ENCODE measurements around the gene LONRF3. TPM values are rescaled to one million over a fixed set of nuclear protein-coding genes. Genes with fewer than 3 reads are reported as not detected.
"Not testable (repeated sequence)": the region's sequence is repeated elsewhere in the genome, so short reads cannot be mapped to it uniquely, and the experiment has no call there.

Gene LONRF3
- total RNA-seq, 2 experiments from 2014 or later: 0.35 to 0.40 TPM

DNA sequence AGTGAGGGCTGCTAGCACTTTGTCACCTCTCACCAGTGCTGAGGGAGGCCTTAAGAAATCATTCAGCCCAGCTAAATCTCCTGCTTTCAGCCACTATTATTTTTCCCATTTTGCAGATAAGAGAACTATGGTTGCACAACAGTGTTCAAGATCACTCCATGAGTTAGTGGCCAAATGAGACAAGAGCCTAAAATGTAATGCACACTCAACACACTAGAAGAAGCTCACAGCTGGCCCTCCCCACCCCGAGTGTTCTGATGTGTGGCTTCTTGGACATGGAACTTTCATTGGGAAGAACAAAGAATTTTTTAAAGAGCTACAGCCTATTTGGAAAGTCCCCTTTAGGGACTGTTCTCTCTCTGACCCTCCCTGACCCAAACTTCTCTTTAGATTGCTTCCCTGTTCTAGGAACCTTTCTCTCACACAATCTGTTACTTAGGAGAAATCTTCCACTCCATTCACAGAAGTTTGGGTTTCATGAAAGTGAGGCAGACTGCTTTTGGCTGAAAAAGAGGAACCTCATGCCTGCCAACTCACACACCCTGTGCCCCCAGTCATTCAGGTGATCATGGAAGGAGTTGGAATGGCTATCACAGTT is 54.4 kb downstream of the LONRF3 start:
- no peaks in the 10 kb centered on the region for H3K4me1 Mint-ChIP-seq
- ATAC-seq (no peak), DNase-seq (no peak)
- H3K4me3 Mint-ChIP-seq: no peak overlapping the region
- H3K27ac Mint-ChIP-seq: no peak overlapping the region
- CTCF ChIA-PET: no interaction called here
- no peaks in the 10 kb centered on the region for H3K9me3 Mint-ChIP-seq (ENCODE audit: low read depth)
- no peaks in the 10 kb centered on the region for H3K27me3 Mint-ChIP-seq
- H3K36me3 Mint-ChIP-seq: no peaks in the 10 kb centered on the region

DNA sequence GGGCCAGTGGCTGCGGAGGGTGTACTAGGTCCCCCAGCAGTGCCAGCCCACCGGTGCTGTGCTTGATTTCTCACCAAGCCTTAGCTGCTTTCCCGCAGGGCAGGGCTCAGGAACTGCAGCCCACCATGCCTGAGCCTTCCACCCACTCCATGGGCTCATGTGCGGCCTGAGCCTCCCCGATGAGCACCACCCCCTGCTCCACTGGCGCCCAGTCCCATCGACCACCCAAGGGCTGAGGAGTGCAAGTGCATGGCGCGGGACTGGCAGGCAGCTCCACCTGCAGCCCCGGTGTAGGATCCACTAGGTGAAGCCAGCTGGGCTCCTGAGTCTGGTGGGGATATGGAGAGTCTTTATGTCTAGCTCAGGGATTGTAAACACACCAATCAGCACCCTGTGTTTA is 55.2 kb downstream of the LONRF3 start:
- H3K27ac Mint-ChIP-seq; H3K4me1 Mint-ChIP-seq; H3K36me3 Mint-ChIP-seq; ATAC-seq; CTCF ChIA-PET; H3K4me3 Mint-ChIP-seq; H3K9me3 Mint-ChIP-seq (ENCODE audit: low read depth); DNase-seq; H3K27me3 Mint-ChIP-seq: not testable (repeated sequence)

DNA sequence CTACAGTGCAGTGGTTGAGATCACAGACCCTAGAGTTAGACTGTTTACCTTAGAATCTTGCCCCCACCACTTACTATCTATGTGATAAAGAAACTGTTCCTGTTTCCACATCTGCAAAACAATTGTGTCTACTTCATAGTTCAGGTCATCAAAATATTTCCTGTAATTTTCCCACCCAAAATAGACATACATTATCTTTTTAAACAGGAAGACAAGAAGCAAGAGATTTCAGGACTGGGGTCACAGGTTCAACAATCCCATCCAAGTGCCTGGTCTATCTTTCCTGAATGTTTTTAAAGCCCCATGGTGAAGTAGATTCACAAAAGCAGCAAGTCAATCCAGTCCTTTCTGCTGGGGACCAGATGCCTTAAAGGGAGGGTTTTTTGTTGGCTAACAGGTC is 56.6 kb downstream of the LONRF3 start:
- no peak for ATAC-seq
- no peaks in the 10 kb centered on the region for H3K9me3 Mint-ChIP-seq (ENCODE audit: low read depth)
- CTCF ChIA-PET: no interaction called here
- no peaks in the 10 kb centered on the region for H3K4me1 Mint-ChIP-seq
- H3K4me3 Mint-ChIP-seq: no peak overlapping the region
- H3K27ac Mint-ChIP-seq: no peak overlapping the region
- H3K27me3 Mint-ChIP-seq: no peaks in the 10 kb centered on the region
- no peaks in the 10 kb centered on the region for H3K36me3 Mint-ChIP-seq
- no peak for DNase-seq

DNA sequence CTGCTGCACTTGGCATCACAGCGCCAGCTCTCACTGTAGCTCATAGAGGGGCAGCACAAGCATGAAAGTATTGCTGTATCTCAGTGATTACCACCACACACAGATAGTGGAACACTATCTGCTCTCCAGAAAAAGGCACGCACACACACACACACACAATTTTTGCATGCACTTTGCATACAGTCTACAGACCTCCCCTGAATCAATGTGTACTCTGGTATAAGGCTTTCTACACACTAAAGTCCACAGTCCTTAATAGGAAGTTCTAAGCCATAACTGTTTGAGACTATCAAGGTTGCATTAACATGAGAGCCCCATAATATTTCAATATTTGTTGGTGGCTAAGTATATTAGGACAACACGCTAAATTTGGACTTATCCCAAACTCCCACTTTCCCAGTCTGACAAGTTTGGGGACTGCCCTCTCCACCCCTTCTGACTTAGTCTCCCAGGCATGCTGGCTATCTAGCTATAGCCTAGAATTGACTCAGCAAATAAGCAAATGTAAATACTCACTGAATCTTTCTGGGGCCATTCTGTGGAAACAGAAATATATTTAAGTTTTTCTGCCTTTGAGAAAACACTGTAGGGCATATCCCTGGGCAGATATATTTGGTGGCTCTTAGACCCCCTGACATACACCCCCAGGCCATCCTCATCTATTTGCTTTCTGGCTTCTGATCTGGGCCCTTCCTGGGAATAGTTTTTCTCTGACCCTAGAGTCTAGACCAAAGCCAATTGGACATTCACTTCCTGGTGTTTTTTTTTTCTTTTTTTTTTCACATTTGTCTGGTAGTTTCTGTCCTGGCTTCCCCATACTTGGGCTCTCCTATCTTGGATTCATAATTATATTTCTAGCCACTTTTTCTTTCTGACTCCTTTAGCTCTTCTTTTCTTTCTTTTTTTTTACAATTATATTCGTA is 62.0 kb downstream of the LONRF3 start:
- Mint-ChIP-seq H3K36me3 (no peaks in the 10 kb centered on the region), H3K4me1 (no peaks in the 10 kb centered on the region), H3K9me3 (ENCODE audit: low read depth) (no peaks in the 10 kb centered on the region), H3K4me3 (no peak overlapping the region), H3K27me3 (no peaks in the 10 kb centered on the region), H3K27ac (no peak overlapping the region)
- CTCF ChIA-PET: no interaction called here
- no peak for DNase-seq
- no peak for ATAC-seq

DNA sequence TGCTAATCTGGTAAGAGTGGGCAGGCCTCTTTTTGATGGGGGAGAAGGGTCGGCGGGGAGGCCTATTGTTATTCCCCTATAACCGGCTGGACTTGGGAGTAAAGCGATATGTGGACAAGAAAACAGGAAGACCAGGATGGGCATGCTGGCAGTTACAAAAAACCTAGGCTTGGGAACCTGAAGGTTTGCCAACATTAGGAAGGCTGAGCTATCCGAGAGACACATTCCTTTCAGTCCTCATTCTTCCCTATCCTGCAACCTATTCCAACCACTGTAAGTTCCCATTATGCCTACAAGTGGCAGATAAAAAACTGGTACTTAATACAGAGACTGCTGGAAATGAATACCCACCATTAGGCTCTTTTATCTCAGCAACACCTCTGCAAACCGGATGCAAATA is 66.0 kb downstream of the LONRF3 start:
- ATAC-seq: no peak
- no peaks in the 10 kb centered on the region for H3K27me3 Mint-ChIP-seq
- no peak for DNase-seq
- H3K4me3 Mint-ChIP-seq: no peak overlapping the region
- H3K27ac Mint-ChIP-seq: no peak overlapping the region
- no peaks in the 10 kb centered on the region for H3K9me3 Mint-ChIP-seq (ENCODE audit: low read depth)
- H3K4me1 Mint-ChIP-seq: no peaks in the 10 kb centered on the region
- CTCF ChIA-PET: no interaction called here
- H3K36me3 Mint-ChIP-seq: no peaks in the 10 kb centered on the region

DNA sequence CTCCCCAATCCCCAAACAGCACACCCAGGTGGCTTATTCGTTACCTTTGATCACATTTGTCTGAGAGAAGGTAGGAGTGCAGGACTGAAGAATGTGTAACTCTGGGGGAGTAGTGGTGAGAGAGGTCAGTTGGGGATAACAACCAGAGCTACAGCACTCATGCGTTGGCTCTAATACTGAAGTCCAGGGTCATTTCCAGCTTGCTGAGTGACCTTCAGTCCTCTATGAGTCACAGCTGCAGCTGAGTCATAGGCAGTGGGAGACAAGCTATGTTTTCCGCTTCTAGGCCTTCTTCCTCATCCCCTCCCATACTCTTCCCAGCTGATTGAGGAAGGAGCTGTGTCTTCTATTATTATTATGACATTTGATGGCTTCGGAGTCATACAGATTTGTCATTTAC is 66.8 kb downstream of the LONRF3 start:
- Mint-ChIP-seq H3K9me3 (ENCODE audit: low read depth) (no peaks in the 10 kb centered on the region), H3K27me3 (no peaks in the 10 kb centered on the region), H3K4me1 (no peaks in the 10 kb centered on the region), H3K36me3 (no peaks in the 10 kb centered on the region), H3K4me3 (no peak overlapping the region), H3K27ac (no peak overlapping the region)
- CTCF ChIA-PET: no interaction called here
- ATAC-seq (no peak), DNase-seq (no peak)

DNA sequence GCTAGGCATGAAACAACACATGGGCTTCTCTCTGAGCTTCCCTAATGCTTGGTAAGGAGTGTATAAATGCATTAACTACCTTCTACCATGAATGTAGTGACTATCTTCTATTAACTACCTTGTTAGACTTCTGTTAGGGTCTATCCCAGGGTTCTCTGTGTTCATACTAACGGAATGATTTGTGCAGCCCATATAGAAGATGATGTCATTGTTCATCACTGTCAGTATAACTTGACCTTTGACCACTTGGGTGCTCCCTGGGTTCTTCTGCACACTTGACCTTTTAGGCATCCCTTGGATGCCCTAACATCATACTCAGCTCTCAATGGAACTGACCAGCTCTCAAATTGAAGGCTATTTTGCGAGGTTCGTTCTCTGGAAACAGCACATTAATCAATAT is 67.6 kb downstream of the LONRF3 start:
- Mint-ChIP-seq H3K4me1 (no peaks in the 10 kb centered on the region), H3K27me3 (peaks cover under 1% of the 10 kb centered on the region), H3K27ac (no peak overlapping the region), H3K9me3 (ENCODE audit: low read depth) (no peaks in the 10 kb centered on the region), H3K4me3 (no peak overlapping the region), H3K36me3 (no peaks in the 10 kb centered on the region)
- CTCF ChIA-PET: no interaction called here
- DNase-seq: no peak
- no peak for ATAC-seq

DNA sequence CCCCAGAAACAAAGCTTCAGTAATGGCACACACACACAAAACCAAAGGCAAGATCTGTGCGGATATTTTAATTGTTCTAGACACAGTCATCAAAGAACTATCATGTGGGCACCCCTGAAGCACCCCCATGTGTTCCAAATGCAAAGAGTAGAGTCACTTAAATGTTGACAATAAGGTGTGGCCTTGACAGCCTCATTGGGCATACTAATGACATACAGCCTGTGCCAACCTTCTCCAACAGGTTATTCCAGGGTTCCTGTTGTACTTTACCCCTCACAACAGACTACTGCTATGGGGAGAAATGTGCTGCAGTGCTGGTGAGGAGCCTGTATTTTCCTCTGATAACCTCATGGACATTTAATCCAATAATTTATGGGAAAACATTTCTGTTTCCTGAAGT is 68.6 kb downstream of the LONRF3 start:
- Mint-ChIP-seq H3K27ac (no peak overlapping the region), H3K9me3 (ENCODE audit: low read depth) (no peaks in the 10 kb centered on the region), H3K36me3 (no peaks in the 10 kb centered on the region), H3K4me1 (no peaks in the 10 kb centered on the region), H3K4me3 (no peak overlapping the region), H3K27me3 (peaks cover 2% of the 10 kb centered on the region)
- CTCF ChIA-PET: no interaction called here
- ATAC-seq (no peak), DNase-seq (no peak)

DNA sequence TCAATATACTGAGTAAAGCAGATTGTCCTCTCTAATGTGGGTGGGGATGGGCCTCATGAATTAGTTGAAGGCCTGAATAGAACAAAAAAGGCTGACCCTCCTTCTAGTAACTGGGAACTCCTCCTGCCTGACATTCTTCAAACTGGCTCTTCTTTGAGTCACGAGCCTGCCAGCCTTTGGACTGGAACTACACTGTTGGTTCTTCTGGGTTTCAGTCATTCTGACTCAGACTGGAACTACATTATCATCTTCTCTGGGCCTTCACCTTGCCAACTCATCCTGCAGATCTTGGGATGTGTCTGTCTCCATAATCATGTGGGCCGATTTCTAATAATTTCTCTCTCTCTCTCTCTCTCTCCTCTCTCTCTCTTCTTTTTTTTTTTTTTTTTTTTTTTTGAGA is 71.5 kb downstream of the LONRF3 start:
- no peak for DNase-seq
- ATAC-seq: no peak
- Mint-ChIP-seq H3K27me3 (peaks cover 5% of the 10 kb centered on the region), H3K4me3 (no peak overlapping the region), H3K27ac (no peak overlapping the region), H3K4me1 (no peaks in the 10 kb centered on the region), H3K36me3 (no peaks in the 10 kb centered on the region), H3K9me3 (ENCODE audit: low read depth) (no peaks in the 10 kb centered on the region)
- CTCF ChIA-PET: no interaction called here

DNA sequence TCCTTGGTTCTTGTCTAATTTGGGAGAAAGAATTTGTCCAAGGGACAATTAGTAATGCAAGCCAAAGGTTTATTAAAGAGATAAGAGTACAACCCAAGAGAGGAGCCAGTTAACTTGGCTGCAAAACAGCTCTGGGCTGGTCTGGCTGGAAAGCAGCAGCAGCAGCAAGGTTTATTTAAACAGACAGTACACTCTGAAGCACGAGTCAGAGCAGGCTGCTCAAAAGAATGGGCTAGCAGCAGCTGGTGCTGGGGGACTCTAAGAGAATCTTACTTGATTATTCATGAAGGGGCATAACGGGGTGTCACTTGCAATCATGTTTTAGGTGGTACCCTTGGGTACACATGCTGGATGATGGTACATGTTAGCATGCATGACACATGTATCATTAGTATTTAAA is 81.3 kb downstream of the LONRF3 start:
- Mint-ChIP-seq H3K27ac (no peak overlapping the region), H3K27me3 (peaks cover 1% of the 10 kb centered on the region), H3K36me3 (no peaks in the 10 kb centered on the region), H3K4me3 (no peak overlapping the region), H3K4me1 (no peaks in the 10 kb centered on the region), H3K9me3 (ENCODE audit: low read depth) (no peaks in the 10 kb centered on the region)
- DNase-seq: no peak
- CTCF ChIA-PET: no interaction called here
- ATAC-seq: no peak

DNA sequence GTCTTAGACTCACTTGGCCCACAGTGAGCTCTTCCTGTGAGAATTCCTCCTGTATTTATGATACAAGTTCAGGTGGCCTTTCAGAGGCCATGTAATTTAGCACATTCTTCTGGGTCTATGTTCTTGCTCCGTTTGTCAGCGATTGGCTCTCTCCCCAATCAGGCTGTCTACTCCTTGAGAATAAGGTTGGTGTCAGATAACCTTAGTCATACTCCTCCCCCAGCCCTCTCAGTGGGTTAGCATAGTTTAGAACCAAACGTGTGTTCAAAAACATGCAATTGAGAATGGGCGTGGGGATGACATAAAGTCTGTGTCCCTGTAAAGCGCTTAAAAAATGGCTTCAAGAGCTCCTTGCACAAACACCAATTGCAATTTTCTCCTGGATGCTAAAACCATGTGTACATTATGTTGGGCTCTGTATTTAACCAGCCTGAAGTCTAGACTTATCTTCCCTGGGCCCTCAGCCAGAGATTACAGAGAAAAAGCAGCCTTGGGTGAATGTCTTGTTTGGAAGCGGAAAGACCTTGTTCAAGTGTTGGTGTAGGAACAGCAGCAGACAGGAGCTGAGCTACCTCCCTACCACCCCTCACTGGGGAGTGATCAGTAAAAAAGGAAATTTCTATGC is 88.4 kb downstream of the LONRF3 start:
- CTCF ChIA-PET: no interaction called here
- no peak overlapping the region for H3K4me3 Mint-ChIP-seq
- ATAC-seq (no peak), DNase-seq (no peak)
- no peaks in the 10 kb centered on the region for H3K36me3 Mint-ChIP-seq
- H3K9me3 Mint-ChIP-seq (ENCODE audit: low read depth): no peaks in the 10 kb centered on the region
- H3K4me1 Mint-ChIP-seq: no peaks in the 10 kb centered on the region
- no peak overlapping the region for H3K27ac Mint-ChIP-seq
- peaks cover 6% of the 10 kb centered on the region for H3K27me3 Mint-ChIP-seq

DNA sequence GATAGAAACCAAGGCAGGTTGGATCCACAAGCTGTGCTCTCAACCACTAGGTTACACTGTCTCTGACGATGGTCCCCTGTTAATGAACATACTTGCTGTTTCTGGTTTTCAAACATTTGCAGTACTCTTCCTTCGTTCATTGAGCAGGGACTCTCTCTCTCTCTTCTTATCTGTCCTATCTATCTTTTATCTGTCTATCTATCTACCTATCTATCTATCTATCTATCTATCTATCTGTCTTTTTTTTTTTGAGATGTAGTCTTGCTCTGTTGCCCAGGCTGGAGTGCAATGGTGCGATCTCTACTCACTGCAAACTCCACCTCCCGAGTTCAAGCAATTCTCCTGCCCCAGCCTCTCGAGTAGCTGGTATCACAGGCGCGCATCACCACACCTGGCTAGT is 89.0 kb downstream of the LONRF3 start:
- no peak overlapping the region for H3K4me3 Mint-ChIP-seq
- no peaks in the 10 kb centered on the region for H3K36me3 Mint-ChIP-seq
- no peaks in the 10 kb centered on the region for H3K4me1 Mint-ChIP-seq
- no peak overlapping the region for H3K27ac Mint-ChIP-seq
- H3K9me3 Mint-ChIP-seq (ENCODE audit: low read depth): no peaks in the 10 kb centered on the region
- peaks cover 6% of the 10 kb centered on the region for H3K27me3 Mint-ChIP-seq
- ATAC-seq (no peak), DNase-seq (no peak)
- CTCF ChIA-PET: no interaction called here

DNA sequence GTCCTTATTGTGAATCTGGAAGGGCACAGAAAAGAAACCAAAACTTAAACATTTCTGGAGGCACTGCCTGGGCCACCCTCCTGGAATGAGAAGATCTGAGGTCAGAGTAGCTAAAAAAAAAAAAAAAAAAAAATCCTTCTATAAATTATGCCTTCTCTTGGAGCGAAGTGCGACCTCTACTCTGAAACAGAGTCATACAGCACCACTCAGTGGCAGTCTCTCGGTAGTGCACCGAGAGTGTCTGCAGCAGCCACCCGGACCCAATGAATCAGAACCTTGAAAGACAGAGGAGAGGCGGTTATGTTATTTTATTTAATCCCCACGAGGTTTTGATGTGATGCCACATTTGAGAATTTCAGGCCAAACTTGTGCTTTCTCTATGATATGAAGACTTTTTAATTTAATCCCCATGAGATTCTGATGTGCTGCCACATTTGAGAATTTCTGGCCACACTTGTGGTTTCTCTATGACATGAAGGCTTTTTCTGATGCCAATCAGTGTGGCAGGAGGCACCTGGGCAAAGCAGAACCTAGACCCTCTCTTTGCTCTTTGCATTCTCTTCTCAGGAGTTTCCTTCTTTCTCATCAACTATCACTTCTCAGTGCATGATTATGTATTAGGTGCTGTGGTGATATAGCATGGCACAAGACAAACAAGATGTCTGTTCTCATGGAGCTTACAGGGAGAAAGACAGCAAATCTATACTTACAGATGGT is 92.8 kb downstream of the LONRF3 start:
- CTCF ChIA-PET: interaction anchor here (0.6 to 1.5 kb wide), 4 partner anchors 13 to 865 kb away, joined by 3 to 9 read pairs (median 3); no protein-coding TSS in a partner anchor
- peak; percentile 44 for DNase-seq

More for the DNA sequence above, 92.8 kb downstream of the LONRF3 start:
- H3K4me1 Mint-ChIP-seq: no peaks in the 10 kb centered on the region
- H3K4me3 Mint-ChIP-seq: no peak overlapping the region
- ATAC-seq: no peak
- peaks cover 6% of the 10 kb centered on the region for H3K27me3 Mint-ChIP-seq
- H3K27ac Mint-ChIP-seq: no peak overlapping the region
- no peaks in the 10 kb centered on the region for H3K9me3 Mint-ChIP-seq (ENCODE audit: low read depth)
- no peaks in the 10 kb centered on the region for H3K36me3 Mint-ChIP-seq

Measured in activated CD8-positive, alpha-beta memory T cell treated with anti-CD3 and anti-CD28 coated beads, Interleukin-2, amount 10 ng/mL, durations not matched to agents 7 days and 5 days (primary cell).